AG04449 (cell line): ENCODE data around the gene NMRK1.

Source experiments
- CTCF ChIA-PET: fragments of 350-600 bp; formaldehyde crosslinking; extraction: SDS; loops from one replicate; lab custom pipeline; 2021; ENCODE audit warnings: antibody characterized with exemption; lab: Yijun Ruan, JAX
- POLR2A ChIA-PET: fragments of 400-600, 350-600 bp; formaldehyde crosslinking; extraction: SDS; loops from one replicate; lab custom pipeline; 2020; ENCODE audit warnings: antibody characterized with exemption, inconsistent platforms; lab: Yijun Ruan, JAX
- DNase-seq: peaks from one replicate; pipeline ENCODE4 v3.0.0-alpha.2; 2010; ENCODE audit warnings: low read depth, low spot score
- H3K4me3 ChIP-seq: 2 replicates; pipeline ENCODE4 v1.5.1; 2011; ENCODE audit warnings: low read depth, mild to moderate bottlenecking, control low read depth, low read length
- CTCF ChIP-seq: IDR thresholded peaks from one replicate; pipeline ENCODE4 v1.5.1; 2011; ENCODE audit warnings: mild to moderate bottlenecking, moderate library complexity, low read length, control low read depth, inconsistent platforms; ENCODE audit not compliant: insufficient read depth; ENCODE audit errors: missing control alignments

NMRK1 gene

GRCh38 chr9:75036793-75037192 lies 51.2 kb downstream of the NMRK1 start:
- ChIA-PET CTCF (interaction anchor here (3.9 kb wide), 1 partner anchor 9 kb away, joined by 22 read pairs; the partner anchor contains the start of gene CARNMT1), POLR2A (no interaction called here)
- DNase-seq: no peak
- H3K4me3 ChIP-seq: no peak overlapping the region
- TF ChIP-seq CTCF: no peak

- no peak overlapping the region for H3K4me3 ChIP-seq
- ChIA-PET CTCF (interaction anchor here (0.6 to 1.4 kb wide), 2 partner anchors 10 to 375 kb away, joined by 3 read pairs; no protein-coding TSS in a partner anchor), POLR2A (no interaction called here)
- no peak for DNase-seq
- no peak for TF ChIP-seq CTCF
Observed at GRCh38 chr9:75033791-75034473, 54.0 kb downstream of the NMRK1 start.

GRCh38 chr9:75027187-75028107 lies 60.5 kb downstream of the NMRK1 start:
- no peak for DNase-seq
- TF ChIP-seq CTCF: peak; percentile 3
- peak overlapping the region; percentile 74 for H3K4me3 ChIP-seq
- ChIA-PET POLR2A (interaction anchor here (1.1 to 1.3 kb wide), 3 partner anchors 12 to 48 kb away, joined by 3 to 12 read pairs (median 5); no protein-coding TSS in a partner anchor), CTCF (interaction anchor here (0.7 to 4.7 kb wide), 16 partner anchors 8 to 252 kb away, joined by 3 to 51 read pairs (median 5); partner anchors contain the start of gene C9orf40)

- ChIA-PET CTCF (interaction anchor here (0.6 to 2.4 kb wide), 3 partner anchors 21 to 250 kb away, joined by 3 to 14 read pairs (median 6); partner anchors contain the start of gene C9orf40), POLR2A (no interaction called here)
- TF ChIP-seq CTCF: no peak
Observed at GRCh38 chr9:75023846-75024245, 64.1 kb downstream of the NMRK1 start.

GRCh38 chr9:75019654-75020053 lies 68.3 kb downstream of the NMRK1 start:
- ChIA-PET POLR2A (no interaction called here), CTCF (interaction anchor here (0.7 to 6.7 kb wide), 2 partner anchors 9 to 244 kb away, joined by 3 to 39 read pairs; partner anchors contain the start of gene CARNMT1)
- DNase-seq: no peak
- TF ChIP-seq CTCF: no peak
- no peak overlapping the region for H3K4me3 ChIP-seq

More at GRCh38 chr9:75023846-75024245, 64.1 kb downstream of the NMRK1 start:
- DNase-seq: no peak
- no peak overlapping the region for H3K4me3 ChIP-seq
